IPS-18c (cell line): ENCODE results near the gene RAPSN.

ENCODE experiments used
- H3K4me3 ChIP-seq: 2 replicates; pipeline ENCODE4 v1.7.0; 2013; ENCODE audit warnings: low read depth, mild to moderate bottlenecking, low read length, moderate library complexity; ENCODE audit not compliant: insufficient read depth
- H3K9me3 ChIP-seq: one replicate; pipeline ENCODE4 v1.6.1; 2013; ENCODE audit warnings: mild to moderate bottlenecking, low read length, moderate library complexity; ENCODE audit not compliant: control insufficient read depth, insufficient read depth

Gene RAPSN

DNA sequence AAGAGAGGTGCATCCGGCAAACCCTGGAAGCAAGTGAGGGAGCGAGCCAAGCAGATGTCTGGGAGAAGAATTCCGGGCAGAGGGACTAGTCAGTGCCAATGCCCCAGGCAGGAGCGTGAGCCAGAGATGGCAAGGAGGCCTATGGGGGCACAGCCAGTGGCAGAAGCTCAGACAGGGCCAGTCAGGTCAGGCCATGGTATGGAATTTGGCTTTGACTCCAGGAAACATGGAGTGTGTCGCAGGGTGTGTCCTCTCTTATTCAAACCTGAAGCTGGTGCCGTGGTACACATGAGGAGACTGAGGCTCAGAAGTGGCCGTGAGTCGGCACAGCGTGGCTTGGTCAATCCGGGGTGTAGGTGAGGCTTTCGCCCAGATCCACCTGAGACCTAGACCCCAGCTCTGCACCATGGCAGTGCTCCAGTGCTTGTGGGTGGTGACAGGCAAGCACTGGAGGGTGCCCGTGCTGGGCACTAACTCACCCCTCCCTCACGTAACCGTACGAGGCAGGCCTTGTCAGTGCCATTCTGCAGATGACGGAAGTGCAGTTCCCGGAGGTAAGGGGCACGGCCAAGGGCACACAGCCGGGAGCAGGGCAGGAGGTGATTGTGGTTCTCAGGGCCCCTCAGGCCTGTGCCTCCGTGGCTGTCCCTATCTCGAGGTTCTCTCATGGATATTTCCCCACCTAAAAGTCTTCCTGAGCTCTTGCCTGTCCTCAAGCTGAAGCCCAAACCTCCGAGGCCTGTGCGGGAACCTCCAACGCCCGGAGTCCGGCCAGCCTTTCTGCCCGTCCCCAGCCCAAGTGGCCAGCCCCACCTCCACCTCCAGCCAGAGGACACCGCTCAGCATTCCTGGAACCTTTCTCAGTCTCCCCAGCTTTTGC, 60.0 kb downstream of the RAPSN start:
- H3K9me3 ChIP-seq = peaks cover 3% of the 10 kb centered on the region
- no peak overlapping the region for H3K4me3 ChIP-seq

GRCh38 chr11:47387944-47388696, 60.8 kb downstream of the RAPSN start:
- Histone ChIP-seq H3K9me3 (peaks cover 3% of the 10 kb centered on the region), H3K4me3 (no peak overlapping the region)
